Transverse colon (tissue), 4 donors: ENCODE results near the gene LAMA2. TPM values are rescaled to one million over a fixed set of nuclear protein-coding genes. Genes with fewer than 3 reads are reported as not detected.

ENCODE experiments used
- DNase-seq: peaks from one replicate; pipeline ENCODE4 v3.0.0-alpha.2; 2019
- H3K27ac ChIP-seq, 4 donors: fragments of 200-600 bp; sonication (generic); 2 replicates each; pipeline ENCODE4 v1.5.1; 2016 to 2018; ENCODE audit warnings: inconsistent platforms in 4 of 4
- H3K27me3 ChIP-seq: fragments of 200-600 bp; sonication (generic); 2 replicates; pipeline ENCODE4 v1.5.1; 2017; ENCODE audit warnings: inconsistent platforms
- H3K36me3 ChIP-seq, 4 donors: fragments of 200-600 bp; sonication (generic); 2 replicates each; pipeline ENCODE4 v1.5.1; 2017 to 2019; ENCODE audit warnings: inconsistent platforms in 4 of 4
- H3K4me1 ChIP-seq, 4 donors: fragments of 200-600 bp; sonication (generic); 2 replicates each; pipeline ENCODE4 v1.5.1; 2017 to 2020; ENCODE audit warnings: inconsistent platforms in 4 of 4
- H3K4me3 ChIP-seq, 4 donors: fragments of 200-600 bp; sonication (generic); 1 replicate in 1 of 4; 2 replicates in 3 of 4; pipeline versions ENCODE4 v1.5.1 to v1.6.1; 2017 to 2019; ENCODE audit warnings: inconsistent platforms in 4 of 4
- H3K9me3 ChIP-seq, 2 donors: fragments of 200-600 bp; sonication (generic); 2 replicates each; pipeline ENCODE4 v1.5.1; 2017 to 2019; ENCODE audit warnings: inconsistent platforms in 2 of 2
- CTCF ChIP-seq, 5 experiments: fragments of 200-600 bp in 3 of 5; fragments of 450-650 bp in 2 of 5; sonication (generic) in 3 of 5; IDR thresholded peaks; 1 replicate in 2 of 5; 2 replicates in 3 of 5; pipeline ENCODE4 v1.5.1; 2016 to 2017; ENCODE audit warnings: antibody characterized with exemption in 5 of 5, inconsistent platforms in 3 of 5, mild to moderate bottlenecking in 2 of 5, moderate library complexity in 1 of 5
- EP300 ChIP-seq: sonication (generic); formaldehyde crosslinking; IDR thresholded peaks from one replicate; pipeline ENCODE4 v1.6.1; 2017; ENCODE audit warnings: antibody characterized with exemption, low read depth
- POLR2A ChIP-seq: fragments of 450-650 bp; IDR thresholded peaks from one replicate; pipeline ENCODE4 v1.6.1; 2016; ENCODE audit warnings: antibody characterized with exemption, mild to moderate bottlenecking, moderate library complexity
- POLR2AphosphoS5 ChIP-seq, 3 donors: sonication (generic); formaldehyde crosslinking; IDR thresholded peaks; one replicate each; pipeline ENCODE4 v1.6.1; 2016; ENCODE audit warnings: antibody characterized with exemption in 3 of 3
- WGBS, 2 donors: methylation state at CpG; one replicate each; pipeline ENCODE4 v1.1.5; 2018; ENCODE audit warnings: low coverage in 1 of 2; 5-methylcytosine and 5-hydroxymethylcytosine counted together
- in situ Hi-C, 4 donors: fragments of 200-750 bp; cut with MboI; loops; one replicate each; pipeline versions ENCODE4 v1.15.0 to v1.15.1; 2017; ENCODE audit warnings: low sequenced_read_pairs in 3 of 4, low pct_ligation_motif_present in 1 of 4, low pct_unique_long_range_greater_than_20kb in 1 of 4
- intact Hi-C: fragments of 100-400 bp; cut with DNase I; formaldehyde crosslinking; loops from one replicate; pipeline ENCODE4 v1.15.1; 2023; ENCODE audit warnings: low total_unique reads
- total RNA-seq, 4 donors: library from RNA; depleted of rRNA; stranded (reverse); fragments of >200 nt; gene quantifications; one replicate each; pipeline ENCODE4 v1.1.0, GENCODE V29; 2016

Gene LAMA2
- total RNA-seq, 4 donors from 2014 or later = 12.3 to 43.0 (median 32.1) TPM

- no peak for DNase-seq
- H3K27ac ChIP-seq = peak overlapping the region in 1 of 4 donors; percentile 61
- intact Hi-C loops = loop anchor here (2.0 kb wide), 1 partner anchor 51 kb away; no protein-coding TSS in a partner anchor
Observed at GRCh38 chr6:129135451-129135850, 252.5 kb downstream of the LAMA2 start.

GRCh38 chr6:129136751-129137150 is 253.8 kb downstream of the LAMA2 start:
- Histone ChIP-seq H3K27me3 (no peaks in the 10 kb centered on the region), H3K36me3 (no peaks in the 10 kb centered on the region), H3K4me1 (peaks cover 0 to 5% (median 0%) of the 10 kb centered on the region in 4 donors), H3K9me3 (no peaks in the 10 kb centered on the region), H3K27ac (no peak overlapping the region), H3K4me3 (no peak overlapping the region)
- no peak for DNase-seq
- intact Hi-C loops (no loop called here), in situ Hi-C loops (no loop called here)
- TF ChIP-seq POLR2AphosphoS5 (IDR thresholded peaks at IDR 0.05) (no peak), POLR2A (no peak), CTCF (IDR thresholded peaks at IDR 0.05) (no peak), EP300 (no peak)
- 81 to 82% methylated on average over 4 of the region's 4 CpGs for WGBS, 2 donors

More at GRCh38 chr6:129135451-129135850, 252.5 kb downstream of the LAMA2 start:
- in situ Hi-C loops = no loop called here
- H3K9me3 ChIP-seq = no peaks in the 10 kb centered on the region
- 46 to 50% methylated on average over 1 of the region's 1 CpG for WGBS, 2 donors
- H3K4me3 ChIP-seq = no peak overlapping the region
- no peak for TF ChIP-seq EP300
- TF ChIP-seq CTCF (IDR thresholded peaks at IDR 0.05) = no peak
- TF ChIP-seq POLR2A = no peak
- no peak for TF ChIP-seq POLR2AphosphoS5 (IDR thresholded peaks at IDR 0.05)
- no peaks in the 10 kb centered on the region for H3K36me3 ChIP-seq
- peaks cover 0 to 5% (median 0%) of the 10 kb centered on the region in 4 donors for H3K4me1 ChIP-seq
- H3K27me3 ChIP-seq = no peaks in the 10 kb centered on the region

- Histone ChIP-seq H3K27ac (peak overlapping the region in 2 of 4 donors; percentile 46 to 53), H3K36me3 (no peaks in the 10 kb centered on the region), H3K9me3 (no peaks in the 10 kb centered on the region), H3K4me1 (peaks cover 0 to 5% (median 0%) of the 10 kb centered on the region in 4 donors), H3K4me3 (no peak overlapping the region), H3K27me3 (no peaks in the 10 kb centered on the region)
- intact Hi-C loops (no loop called here), in situ Hi-C loops (no loop called here)
- TF ChIP-seq POLR2AphosphoS5 (IDR thresholded peaks at IDR 0.05) (peak in 2 of 3 donors; percentile 32 to 44), EP300 (no peak)
- 66% methylated on average over 4 of the region's 4 CpGs for WGBS, 2 donors
- no peak for DNase-seq
Observed at GRCh38 chr6:129138739-129139405, 255.9 kb downstream of the LAMA2 start.

GRCh38 chr6:129140526-129140925 is 257.6 kb downstream of the LAMA2 start:
- Histone ChIP-seq H3K4me3 (no peak overlapping the region), H3K27ac (peak overlapping the region in 3 of 4 donors; percentile 11 to 53 (median 46))
- WGBS, 2 donors = 45 to 49% methylated on average over 2 of the region's 2 CpGs

GRCh38 chr6:129141499-129141898 is 258.6 kb downstream of the LAMA2 start:
- TF ChIP-seq CTCF (IDR thresholded peaks at IDR 0.05) (no peak), EP300 (no peak), POLR2AphosphoS5 (IDR thresholded peaks at IDR 0.05) (no peak), POLR2A (no peak)
- in situ Hi-C loops = no loop called here

More at GRCh38 chr6:129140526-129140925, 257.6 kb downstream of the LAMA2 start:
- in situ Hi-C loops (no loop called here), intact Hi-C loops (no loop called here)
- H3K9me3 ChIP-seq = no peaks in the 10 kb centered on the region
- TF ChIP-seq EP300 (no peak), POLR2AphosphoS5 (IDR thresholded peaks at IDR 0.05) (peak in 2 of 3 donors; percentile 35 to 46)
- H3K4me1 ChIP-seq = no peaks in the 10 kb centered on the region
- H3K36me3 ChIP-seq = no peaks in the 10 kb centered on the region
- DNase-seq = no peak
- no peaks in the 10 kb centered on the region for H3K27me3 ChIP-seq

More at GRCh38 chr6:129141499-129141898, 258.6 kb downstream of the LAMA2 start:
- intact Hi-C loops = no loop called here
- peak overlapping the region in 2 of 4 donors; percentile 46 to 53 for H3K27ac ChIP-seq
- no peaks in the 10 kb centered on the region for H3K27me3 ChIP-seq
- DNase-seq = no peak
- no peaks in the 10 kb centered on the region for H3K9me3 ChIP-seq
- no peak overlapping the region for H3K4me3 ChIP-seq
- 16 to 20% methylated on average over 1 of the region's 1 CpG for WGBS, 2 donors
- H3K4me1 ChIP-seq = no peaks in the 10 kb centered on the region
- H3K36me3 ChIP-seq = no peaks in the 10 kb centered on the region
